ENCODE results near the gene S100A14.

GRCh38 chr1:153614906-153615305 lies 1.2 kb downstream of the S100A14 start:
- no peak for TF ChIP-seq CTCF (IDR thresholded peaks at IDR 0.05)
- TF ChIP-seq EP300 (IDR thresholded peaks at IDR 0.05): no peak
- no peak for TF ChIP-seq POLR2A (IDR thresholded peaks at IDR 0.05)
- TF ChIP-seq POLR2AphosphoS5 (IDR thresholded peaks at IDR 0.05): no peak

Measured in upper lobe of left lung (tissue), 4 donors.